OCI-LY1 (cell line): ENCODE results near the gene DNAL4.

Source experiments
- CTCF ChIP-seq: fragments of 200-600 bp; sonication (generic), shearing (Covaris generic); IDR thresholded peaks from 2 replicates; pipeline ENCODE4 v1.5.1; 2017; ENCODE audit warnings: mild to moderate bottlenecking, antibody characterized with exemption, low read length, moderate library complexity, mixed read lengths
- EZH2 ChIP-seq: fragments of 200-600 bp; sonication (generic), shearing (Covaris generic); IDR thresholded peaks from 2 replicates; pipeline ENCODE4 v1.8.0; 2017; ENCODE audit warnings: borderline replicate concordance, mixed run types, mild to moderate bottlenecking, antibody characterized with exemption, low read length, moderate library complexity, mixed read lengths

GRCh38 chr22:38815842-38816241 lies 21.9 kb upstream of the DNAL4 start:
- no peak for TF ChIP-seq CTCF
- TF ChIP-seq EZH2, result no peak
